Measurements from ENCODE around the gene DPP4.

- TF ChIP-seq POLR2A (IDR thresholded peaks at IDR 0.05): no peak
- TF ChIP-seq EP300 (IDR thresholded peaks at IDR 0.05): no peak
These were observed 43.4 kb downstream of the DPP4 start for GRCh38 chr2:162030363-162031190.
